ENCODE data around the gene ALOX12B. TPM values are rescaled to one million over a fixed set of nuclear protein-coding genes. Genes with fewer than 3 reads are reported as not detected.

ALOX12B gene
- total RNA-seq, 2 experiments from 2014 or later = 2.0 to 5.3 TPM

- peak overlapping the region; percentile 98 for H3K4me2 ChIP-seq (ENCODE audit: low read length)
- H3K79me2 ChIP-seq (ENCODE audit: insufficient read depth, low read depth, low read length) = no peaks in the 10 kb centered on the region
- peak overlapping the region; percentile 79 for H3K27ac ChIP-seq (ENCODE audit: low read depth, low read length, poor library complexity, severe bottlenecking)
- H4K20me1 ChIP-seq (ENCODE audit: insufficient read depth, low read length) = 0 out of 2 replicates have a peak, but pooled peaks cover 2% of the 10 kb centered on the region
- TF ChIP-seq CTCF (conservative IDR thresholded peaks at IDR 0.05; ENCODE audit: low read length) (no peak), EZH2phosphoT487 (IDR thresholded peaks at IDR 0.05; ENCODE audit: borderline replicate concordance, low read depth, low read length) (no peak)
- intact Hi-C loops (cut with micrococcal nuclease; ENCODE audit: unreplicated experiment) = loop anchor here (1.0 to 5.0 kb wide), 9 partner anchors 19 to 283 kb away; partner anchors contain the start of genes CHD3 and RANGRF
- peak; percentile 92 for DNase-seq (ENCODE audit: low spot score)
- H2AFZ ChIP-seq (ENCODE audit: low read length) = peak overlapping the region; percentile 53
- peaks cover 49% of the 10 kb centered on the region for H3K4me1 ChIP-seq (ENCODE audit: insufficient read depth, low read length, poor library complexity, severe bottlenecking)
- no peaks in the 10 kb centered on the region for H3K36me3 ChIP-seq (ENCODE audit: insufficient read depth, low read length)
- no peaks in the 10 kb centered on the region for H3K9me3 ChIP-seq (ENCODE audit: low read length)
- ChIA-PET POLR2A (interaction anchor here (0.6 to 1.8 kb wide), 7 partner anchors 18 to 234 kb away, joined by 3 to 7 read pairs (median 5); partner anchors contain the start of genes AURKB and SLC25A35), CTCF (ENCODE audit: unreplicated experiment) (interaction anchor here (0.5 to 1.9 kb wide), 8 partner anchors 10 to 321 kb away, joined by 3 to 6 read pairs (median 4); no protein-coding TSS in a partner anchor)
- H3K4me3 ChIP-seq (ENCODE audit: low read depth, low read length, poor library complexity, severe bottlenecking) = peak overlapping the region; percentile 79
- no peaks in the 10 kb centered on the region for H3K9me2 ChIP-seq (ENCODE audit: insufficient read depth, low read length)
- no TSS peak for BruUV-seq (replicated peaks)
Measured at GRCh38 chr17:8119581-8120519, 32.3 kb upstream of the ALOX12B start.

GRCh38 chr17:8118769-8119580 lies 31.5 kb upstream of the ALOX12B start:
- H3K9me3 ChIP-seq (ENCODE audit: low read length) = no peaks in the 10 kb centered on the region
- peak overlapping the region; percentile 92 for H2AFZ ChIP-seq (ENCODE audit: low read length)
- peak overlapping the region; percentile 79 for H3K27ac ChIP-seq (ENCODE audit: low read depth, low read length, poor library complexity, severe bottlenecking)
- intact Hi-C loops (cut with micrococcal nuclease; ENCODE audit: unreplicated experiment) = loop anchor here (1.0 to 5.0 kb wide), 3 partner anchors 40 to 232 kb away; partner anchors contain the start of gene CHD3
- TF ChIP-seq CTCF (conservative IDR thresholded peaks at IDR 0.05; ENCODE audit: low read length) = peak; percentile 97
- TF ChIP-seq EZH2phosphoT487 (IDR thresholded peaks at IDR 0.05; ENCODE audit: borderline replicate concordance, low read depth, low read length) = no peak
- no peaks in the 10 kb centered on the region for H3K36me3 ChIP-seq (ENCODE audit: insufficient read depth, low read length)
- CTCF ChIA-PET (ENCODE audit: unreplicated experiment) = interaction anchor here (0.5 to 1.9 kb wide), 8 partner anchors 9 to 320 kb away, joined by 3 to 6 read pairs (median 4); no protein-coding TSS in a partner anchor
- POLR2A ChIA-PET = interaction anchor here (0.6 to 1.8 kb wide), 8 partner anchors 18 to 233 kb away, joined by 3 to 7 read pairs (median 4); partner anchors contain the start of genes AURKB and SLC25A35
- H3K4me1 ChIP-seq (ENCODE audit: insufficient read depth, low read length, poor library complexity, severe bottlenecking) = peaks cover 40% of the 10 kb centered on the region
- H3K4me3 ChIP-seq (ENCODE audit: low read depth, low read length, poor library complexity, severe bottlenecking) = peak overlapping the region; percentile 79
- peak overlapping the region; percentile 98 for H3K4me2 ChIP-seq (ENCODE audit: low read length)
- H3K79me2 ChIP-seq (ENCODE audit: insufficient read depth, low read depth, low read length) = no peaks in the 10 kb centered on the region
- H4K20me1 ChIP-seq (ENCODE audit: insufficient read depth, low read length) = no peaks in the 10 kb centered on the region
- no TSS peak for BruUV-seq (replicated peaks)
- DNase-seq (ENCODE audit: low spot score) = peak; percentile 89
- H3K9me2 ChIP-seq (ENCODE audit: insufficient read depth, low read length) = no peaks in the 10 kb centered on the region
